B cell (primary cell): ENCODE results near the gene KRTAP2-4. TPM values are rescaled to one million over a fixed set of nuclear protein-coding genes. Genes with fewer than 3 reads are reported as not detected.

Experiments used
- ATAC-seq: fragments of 200-7000 bp; cut with Tn5 transposase; one replicate; pipeline ENCODE4 v1.10.0; 2021; ENCODE audit warnings: low read depth, mild to moderate bottlenecking, moderate number of reproducible peaks, moderate library complexity
- CTCF ChIA-PET: fragments of 350-600 bp; sonication (Branson Sonifier 250); formaldehyde crosslinking; loops from one replicate; lab custom pipeline; 2021; ENCODE audit warnings: antibody characterized with exemption, inconsistent platforms; lab: Charles Lee
- POLR2A ChIA-PET: fragments of 350-600 bp; sonication (Branson Sonifier 250); formaldehyde crosslinking; loops from one replicate; lab custom pipeline; 2021; ENCODE audit warnings: antibody characterized with exemption; lab: Charles Lee
- DNase-seq: peaks from one replicate; pipeline ENCODE4 v3.0.0; 2013
- H2AFZ ChIP-seq: 2 replicates; pipeline ENCODE4 v1.6.1; 2012; ENCODE audit warnings: mild to moderate bottlenecking, low read depth, low read length; ENCODE audit not compliant: insufficient read depth, poor library complexity, severe bottlenecking
- H3K27ac ChIP-seq, 2 donors: 1 replicate in 1 of 2; 2 replicates in 1 of 2; pipeline ENCODE4 v1.5.1; 2012 to 2013; ENCODE audit warnings: low read length in 2 of 2, mild to moderate bottlenecking in 2 of 2, moderate library complexity in 1 of 2
- H3K27me3 ChIP-seq, 4 experiments: fragments of 200-600 bp in 1 of 4; sonication (generic) in 1 of 4; replicated peaks in 1 of 4; 1 replicate in 2 of 4; 2 replicates in 2 of 4; pipeline versions ENCODE4 v1.6.1 to v1.7.0; 2013 to 2016; ENCODE audit warnings: low read length in 3 of 4, mild to moderate bottlenecking in 2 of 4, mixed read lengths in 1 of 4, moderate library complexity in 1 of 4; ENCODE audit not compliant: insufficient read depth in 4 of 4, control insufficient read depth in 3 of 4; ENCODE audit errors: control extremely low read depth in 1 of 4
- H3K36me3 ChIP-seq, 2 experiments: replicated peaks in 1 of 2; 1 replicate in 1 of 2; 2 replicates in 1 of 2; pipeline versions ENCODE4 v1.6.1 to v1.7.1; 2013; ENCODE audit warnings: low read length in 1 of 2; ENCODE audit not compliant: insufficient read depth in 2 of 2, control insufficient read depth in 1 of 2; ENCODE audit errors: control extremely low read depth in 1 of 2, extremely low read depth in 1 of 2
- H3K4me1 ChIP-seq, 2 donors: fragments of 200-600 bp in 1 of 2; sonication (generic) in 1 of 2; 1 replicate in 1 of 2; 2 replicates in 1 of 2; pipeline versions ENCODE4 v1.5.1 to v1.6.1; 2013 to 2017; ENCODE audit warnings: low read length in 2 of 2; ENCODE audit not compliant: control insufficient read depth in 2 of 2, insufficient read depth in 2 of 2
- H3K4me2 ChIP-seq: replicated peaks from 2 replicates; pipeline ENCODE3; 2012; ENCODE audit warnings: mild to moderate bottlenecking, low read depth, low read length; ENCODE audit not compliant: poor library complexity, severe bottlenecking
- H3K4me3 ChIP-seq, 5 experiments: fragments of 200-600 bp in 1 of 5; sonication (generic) in 1 of 5; 1 replicate in 3 of 5; 2 replicates in 2 of 5; pipeline versions ENCODE4 v1.5.1 to v1.7.0; 2011 to 2016; ENCODE audit warnings: low read length in 4 of 5, mild to moderate bottlenecking in 4 of 5, low read depth in 2 of 5, control low read depth in 1 of 5, moderate library complexity in 1 of 5; ENCODE audit not compliant: insufficient read depth in 1 of 5; ENCODE audit errors: control extremely low read depth in 1 of 5, extremely low read depth in 1 of 5
- H3K79me2 ChIP-seq: fragments of 200-600 bp; sonication (generic); one replicate; pipeline ENCODE4 v1.6.0; 2016; ENCODE audit warnings: low read length; ENCODE audit not compliant: control insufficient read depth, insufficient read depth
- H3K9ac ChIP-seq: fragments of 200-600 bp; sonication (generic); 2 replicates; pipeline ENCODE4 v1.6.1; 2017; ENCODE audit warnings: mild to moderate bottlenecking, low read length, moderate library complexity
- H3K9me3 ChIP-seq, 3 donors: one replicate each; pipeline versions ENCODE4 v1.6.1 to v1.7.1; 2013; ENCODE audit warnings: low read length in 2 of 3; ENCODE audit not compliant: control insufficient read depth in 2 of 3, insufficient read depth in 1 of 3; ENCODE audit errors: control extremely low read depth in 1 of 3
- H4K20me1 ChIP-seq: 2 replicates; pipeline ENCODE4 v1.6.0; 2012; ENCODE audit warnings: mild to moderate bottlenecking, low read length; ENCODE audit not compliant: insufficient read depth, control insufficient read depth, poor library complexity, severe bottlenecking
- H3K27ac Mint-ChIP-seq: one replicate; pipeline ENCODE4 v1.8.0; 2021; ENCODE audit warnings: mixed read lengths
- H3K27me3 Mint-ChIP-seq: one replicate; pipeline ENCODE4 v1.8.0; 2021; ENCODE audit warnings: mixed read lengths
- H3K4me1 Mint-ChIP-seq: one replicate; pipeline ENCODE4 v1.8.0; 2021; ENCODE audit warnings: mixed read lengths
- H3K4me3 Mint-ChIP-seq: one replicate; pipeline ENCODE4 v1.8.0; 2021; ENCODE audit warnings: mixed read lengths
- H3K9me3 Mint-ChIP-seq: one replicate; pipeline ENCODE4 v1.8.0; 2022; ENCODE audit warnings: mixed read lengths; ENCODE audit not compliant: insufficient read depth
- EZH2 ChIP-seq: IDR thresholded peaks from 2 replicates; pipeline ENCODE4 v1.6.1; 2012; ENCODE audit warnings: borderline replicate concordance, low read depth, mild to moderate bottlenecking, moderate library complexity, low read length; ENCODE audit not compliant: insufficient read depth, poor library complexity, severe bottlenecking
- WGBS: methylation state at CpG from one replicate; pipeline ENCODE4 v1.1.5; 2013; ENCODE audit warnings: missing lambda C conversion rate; ENCODE audit not compliant: insufficient coverage; 5-methylcytosine and 5-hydroxymethylcytosine counted together
- intact Hi-C: fragments of 100-400 bp; cut with micrococcal nuclease; formaldehyde crosslinking; loops from one replicate; pipeline ENCODE4 v1.10.0; 2022
- polyA plus RNA-seq: library from polyadenylated mRNA; depleted of rRNA; stranded (reverse); fragments of >200 nt; gene quantifications from 2 replicates; pipeline ENCODE4 v1.2.3, GENCODE V29; 2012
- total RNA-seq, 2 donors: library from RNA; stranded (reverse); fragments of 120-200 nt in 1 of 2; gene quantifications; 1 replicate in 1 of 2; 2 replicates in 1 of 2; pipeline versions ENCODE4 v1.2.3 to v1.2.4, GENCODE V29; 2013 to 2022
- TF ChIP-seq, protein P1 (sequence below): fragments of 200-600 bp; IDR thresholded peaks from one replicate; pipeline ENCODE4 v1.8.0; 2022; ENCODE audit warnings: antibody characterized with exemption, mild to moderate bottlenecking

Gene KRTAP2-4
- total and polyA plus RNA-seq, 2 donors (not counting 1 experiment from before 2014, with no cell fraction given) = not detected

DNA sequence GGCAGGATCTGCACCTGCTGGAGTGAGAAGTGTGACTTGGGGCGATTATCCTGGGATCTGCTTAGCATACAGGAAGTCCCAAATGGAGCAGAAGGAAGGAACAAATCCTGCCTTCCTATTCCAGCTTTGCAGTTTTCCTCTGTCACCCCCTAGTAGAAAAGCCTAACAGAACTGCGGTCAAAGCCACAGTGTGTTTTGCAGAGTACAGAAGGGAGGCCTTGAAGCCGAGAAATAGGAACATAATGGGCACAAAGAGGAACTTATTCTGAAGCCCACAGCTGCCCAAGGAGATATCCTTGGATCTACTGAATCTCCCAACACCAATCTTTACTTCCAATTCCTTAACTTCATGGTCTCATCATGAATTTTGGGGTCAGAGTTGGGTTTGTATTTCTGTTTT, 47.1 kb downstream of the KRTAP2-4 start:
- 40% methylated on average over 1 of the region's 3 CpGs for WGBS
- POLR2A ChIA-PET = no interaction called here
- TF ChIP-seq, protein P1, sequence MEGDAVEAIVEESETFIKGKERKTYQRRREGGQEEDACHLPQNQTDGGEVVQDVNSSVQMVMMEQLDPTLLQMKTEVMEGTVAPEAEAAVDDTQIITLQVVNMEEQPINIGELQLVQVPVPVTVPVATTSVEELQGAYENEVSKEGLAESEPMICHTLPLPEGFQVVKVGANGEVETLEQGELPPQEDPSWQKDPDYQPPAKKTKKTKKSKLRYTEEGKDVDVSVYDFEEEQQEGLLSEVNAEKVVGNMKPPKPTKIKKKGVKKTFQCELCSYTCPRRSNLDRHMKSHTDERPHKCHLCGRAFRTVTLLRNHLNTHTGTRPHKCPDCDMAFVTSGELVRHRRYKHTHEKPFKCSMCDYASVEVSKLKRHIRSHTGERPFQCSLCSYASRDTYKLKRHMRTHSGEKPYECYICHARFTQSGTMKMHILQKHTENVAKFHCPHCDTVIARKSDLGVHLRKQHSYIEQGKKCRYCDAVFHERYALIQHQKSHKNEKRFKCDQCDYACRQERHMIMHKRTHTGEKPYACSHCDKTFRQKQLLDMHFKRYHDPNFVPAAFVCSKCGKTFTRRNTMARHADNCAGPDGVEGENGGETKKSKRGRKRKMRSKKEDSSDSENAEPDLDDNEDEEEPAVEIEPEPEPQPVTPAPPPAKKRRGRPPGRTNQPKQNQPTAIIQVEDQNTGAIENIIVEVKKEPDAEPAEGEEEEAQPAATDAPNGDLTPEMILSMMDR = no peak
- TF ChIP-seq EZH2 = no peak

DNA sequence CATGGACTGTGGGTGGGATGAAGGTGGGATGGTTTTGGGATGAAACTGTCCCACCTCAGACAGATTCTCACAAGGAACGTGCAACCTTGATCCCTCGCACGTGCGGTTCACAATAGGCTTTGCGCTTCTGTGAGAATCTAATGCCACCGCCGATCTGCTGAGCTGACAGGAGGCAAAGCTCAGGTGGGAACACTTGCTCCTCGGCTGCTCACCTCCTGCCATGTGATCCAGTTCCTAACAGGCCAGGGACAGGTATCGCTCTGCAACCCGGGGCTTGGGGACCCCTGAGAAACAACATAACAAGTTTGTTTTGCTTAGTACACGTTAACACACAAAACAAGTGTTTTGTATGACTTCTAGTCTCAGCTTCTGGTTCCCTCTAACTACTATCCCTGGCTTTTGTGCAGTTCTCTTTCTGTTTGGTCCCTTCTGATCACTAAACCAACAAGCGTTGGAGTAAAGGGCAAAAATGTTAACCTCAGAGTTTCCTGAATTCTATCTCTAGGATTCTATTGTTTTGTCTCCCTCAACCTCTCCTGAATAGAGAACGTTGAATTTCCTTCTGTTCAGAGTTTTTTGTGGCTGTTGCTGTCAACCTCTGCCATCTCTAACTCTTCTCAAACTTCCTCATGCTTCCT, 49.0 kb downstream of the KRTAP2-4 start:
- Histone ChIP-seq H3K79me2 (no peaks in the 10 kb centered on the region), H3K4me1 (no peaks in the 10 kb centered on the region), H3K9me3 (peaks cover 0 to 5% (median 0%) of the 10 kb centered on the region in 3 donors), H3K4me2 (no peak overlapping the region), H3K4me3 (no peak overlapping the region), H3K36me3 (no peaks in the 10 kb centered on the region), H3K27ac (no peak overlapping the region), H3K27me3 (no peaks in the 10 kb centered on the region), H2AFZ (no peak overlapping the region), H3K9ac (no peak overlapping the region), H4K20me1 (no peaks in the 10 kb centered on the region)
- ChIA-PET POLR2A (no interaction called here), CTCF (no interaction called here)
- Mint-ChIP-seq H3K4me1 (no peaks in the 10 kb centered on the region), H3K9me3 (peaks cover 3% of the 10 kb centered on the region), H3K27me3 (peaks cover 21% of the 10 kb centered on the region), H3K27ac (no peak overlapping the region), H3K4me3 (no peak overlapping the region)
- intact Hi-C loops = no loop called here
- TF ChIP-seq, protein P1 = no peak
- TF ChIP-seq EZH2 = no peak
- WGBS = 88% methylated on average over 12 of the region's 13 CpGs
- ATAC-seq (no peak), DNase-seq (no peak)

More for the DNA sequence above, 47.1 kb downstream of the KRTAP2-4 start:
- H3K79me2 ChIP-seq = no peaks in the 10 kb centered on the region
- intact Hi-C loops = no loop called here
- H3K4me1 Mint-ChIP-seq = no peaks in the 10 kb centered on the region
- H4K20me1 ChIP-seq = no peaks in the 10 kb centered on the region
- CTCF ChIA-PET = no interaction called here
- peaks cover 11% of the 10 kb centered on the region for H3K9me3 Mint-ChIP-seq
- H3K4me1 ChIP-seq = no peaks in the 10 kb centered on the region
- no peak overlapping the region for H3K27ac Mint-ChIP-seq
- H3K9ac ChIP-seq = no peak overlapping the region
- H3K27me3 Mint-ChIP-seq = peaks cover 33% of the 10 kb centered on the region
- H3K27ac ChIP-seq = no peak overlapping the region
- peaks cover 0 to 5% (median 0%) of the 10 kb centered on the region in 3 donors for H3K9me3 ChIP-seq
- no peak overlapping the region for H3K4me3 Mint-ChIP-seq
- no peak overlapping the region for H3K4me3 ChIP-seq
- no peaks in the 10 kb centered on the region for H3K36me3 ChIP-seq
- H3K4me2 ChIP-seq = no peak overlapping the region
- DNase-seq = no peak
- H2AFZ ChIP-seq = no peak overlapping the region
- no peak for ATAC-seq
- H3K27me3 ChIP-seq = no peaks in the 10 kb centered on the region
